Measurements from ENCODE around the gene S100A2. TPM values are rescaled to one million over a fixed set of nuclear protein-coding genes. Genes with fewer than 3 reads are reported as not detected.
"Not testable (repeated sequence)": the region's sequence is repeated elsewhere in the genome, so short reads cannot be mapped to it uniquely, and the experiment has no call there.

S100A2 gene
- total and polyA plus RNA-seq, 5 experiments from 2014 or later = not detected

DNA sequence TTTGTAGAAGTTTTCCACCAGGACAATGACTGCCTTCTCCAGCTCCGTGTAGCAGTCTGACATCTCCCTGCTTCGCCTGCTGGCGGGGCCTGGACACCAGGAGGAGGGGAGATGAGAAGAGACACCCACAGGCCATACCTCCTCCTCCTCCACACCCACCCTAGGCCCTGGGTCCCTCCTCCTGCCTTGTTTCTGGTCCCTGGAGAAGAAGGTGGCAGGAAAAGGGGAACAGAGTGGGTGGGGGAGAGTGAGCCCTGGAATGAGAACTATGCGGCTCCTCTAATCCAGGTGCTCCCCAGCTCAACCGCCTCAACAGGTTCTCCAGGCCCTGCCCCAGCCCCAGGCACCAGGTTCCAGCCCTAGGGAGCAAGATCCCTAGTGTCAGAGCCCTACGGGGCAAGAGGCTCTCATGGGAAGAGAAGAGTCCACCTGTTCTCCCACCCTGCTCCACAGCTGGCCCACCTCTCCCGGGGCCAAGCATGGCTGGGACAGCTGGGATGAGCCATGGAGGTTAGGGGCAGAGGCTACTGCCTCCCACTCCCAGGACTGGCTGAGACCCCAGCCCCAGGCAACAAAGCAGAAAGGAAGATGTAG lies 42.5 kb upstream of the S100A2 start:
- H3K27ac Mint-ChIP-seq = peak overlapping the region in 2 of 10 donors; percentile 28 to 59
- POLR2A ChIA-PET = no interaction called here
- no peaks in the 10 kb centered on the region for H3K27me3 Mint-ChIP-seq
- no peaks in the 10 kb centered on the region for H3K36me3 Mint-ChIP-seq
- H3K4me1 Mint-ChIP-seq = no peaks in the 10 kb centered on the region
- ATAC-seq = no peak
- no peak overlapping the region for H3K4me3 Mint-ChIP-seq
- no peaks in the 10 kb centered on the region for H3K9me3 Mint-ChIP-seq
- no peak for DNase-seq

DNA sequence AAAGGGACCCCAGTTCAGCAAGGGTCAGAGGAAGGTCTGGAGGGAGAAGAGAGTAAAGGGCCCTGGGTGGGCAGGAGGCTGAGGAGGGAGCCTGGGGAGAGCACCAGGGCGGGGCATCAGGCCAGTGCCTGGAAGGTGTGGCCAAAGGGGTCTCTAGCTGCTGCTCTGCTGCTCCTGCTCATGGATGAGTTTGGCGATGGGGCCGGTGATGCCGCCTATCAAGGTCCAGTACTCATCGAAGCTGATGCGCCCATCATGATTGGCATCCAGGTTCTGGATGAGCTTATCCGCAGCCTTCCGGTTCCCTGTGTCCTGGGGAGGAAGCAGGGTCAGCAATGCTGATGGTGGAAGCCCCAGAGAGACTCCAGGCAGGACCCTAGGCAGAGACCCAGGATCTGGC lies 41.7 kb upstream of the S100A2 start:
- no peaks in the 10 kb centered on the region for H3K36me3 Mint-ChIP-seq
- DNase-seq (no peak), ATAC-seq (no peak)
- H3K27me3 Mint-ChIP-seq = no peaks in the 10 kb centered on the region
- H3K9me3 Mint-ChIP-seq = no peaks in the 10 kb centered on the region
- peaks cover 0 to 5% (median 3%) of the 10 kb centered on the region in 4 donors for H3K4me1 Mint-ChIP-seq
- H3K27ac Mint-ChIP-seq = peak overlapping the region in 1 of 10 donors; percentile 22
- no peak overlapping the region for H3K4me3 Mint-ChIP-seq
- POLR2A ChIA-PET = no interaction called here

DNA sequence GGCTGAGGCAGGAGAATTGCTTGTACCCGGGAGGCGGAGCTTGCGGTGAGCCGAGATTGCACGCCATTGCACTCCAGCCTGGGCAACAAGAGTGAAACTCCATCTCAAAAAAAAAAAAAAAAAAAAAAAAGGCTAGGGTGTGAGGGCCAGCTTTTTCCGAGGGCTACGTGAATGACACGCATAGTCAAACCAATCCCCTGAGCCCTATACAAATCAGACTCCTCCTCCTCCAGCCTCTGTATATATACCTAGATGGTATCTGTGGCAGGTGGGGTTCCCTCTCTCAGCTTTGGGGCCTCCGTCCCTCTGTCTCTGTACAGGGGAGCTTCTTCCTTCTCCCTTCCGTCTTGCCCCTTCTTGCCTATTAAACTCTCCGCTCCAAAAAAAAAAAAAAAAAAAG lies 40.5 kb upstream of the S100A2 start:
- no peaks in the 10 kb centered on the region for H3K36me3 Mint-ChIP-seq
- H3K27me3 Mint-ChIP-seq = no peaks in the 10 kb centered on the region
- peaks cover 0 to 11% (median 7%) of the 10 kb centered on the region in 4 donors for H3K4me1 Mint-ChIP-seq
- H3K27ac Mint-ChIP-seq = no peak overlapping the region
- H3K4me3 Mint-ChIP-seq = no peak overlapping the region
- ATAC-seq (no peak), DNase-seq (no peak)
- POLR2A ChIA-PET = no interaction called here
- no peaks in the 10 kb centered on the region for H3K9me3 Mint-ChIP-seq

DNA sequence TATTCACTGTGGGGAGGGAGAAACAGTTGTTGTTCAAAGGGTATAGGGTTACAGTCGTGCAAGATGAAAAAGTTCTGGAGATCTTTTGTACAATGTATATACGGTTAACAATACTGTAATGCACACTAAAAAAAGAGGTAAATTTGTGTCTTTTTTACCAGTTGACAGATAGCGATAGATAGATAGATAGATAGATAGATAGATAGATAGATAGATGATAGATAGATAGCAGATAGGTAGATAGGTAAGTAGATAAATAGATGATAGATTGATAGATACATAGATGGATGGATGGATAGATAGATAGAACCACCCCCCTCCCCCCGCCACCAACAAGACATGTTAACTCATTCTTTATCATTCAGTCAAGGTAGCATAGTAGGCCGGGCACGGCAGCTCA lies 37.1 kb upstream of the S100A2 start:
- Mint-ChIP-seq H3K27ac (peak overlapping the region in 2 of 10 donors; percentile 9 to 39), H3K4me3 (no peak overlapping the region), H3K36me3 (no peaks in the 10 kb centered on the region), H3K27me3 (no peaks in the 10 kb centered on the region), H3K4me1 (peaks cover 5 to 30% (median 18%) of the 10 kb centered on the region in 4 donors), H3K9me3 (no peaks in the 10 kb centered on the region)
- ATAC-seq (no peak), DNase-seq (no peak)
- POLR2A ChIA-PET = no interaction called here

DNA sequence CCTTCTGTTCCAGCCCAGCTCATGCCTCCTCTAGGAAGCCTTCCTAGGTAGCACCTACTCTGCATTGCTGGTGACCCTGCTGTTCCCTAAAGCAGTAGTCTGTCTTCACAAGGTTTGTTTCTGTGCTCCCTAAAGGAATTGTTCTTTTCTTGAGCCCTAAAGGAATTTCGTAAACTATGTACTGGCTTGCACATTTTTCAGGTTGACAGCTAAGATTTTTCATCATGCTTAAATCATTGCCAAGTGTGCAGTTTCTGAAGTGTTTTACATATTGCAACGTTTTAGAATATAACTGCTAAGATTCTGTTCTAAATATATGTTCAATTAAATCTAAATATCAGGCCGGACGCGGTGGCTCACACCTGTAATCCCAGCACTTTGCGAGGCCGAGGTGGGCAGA lies 34.2 kb upstream of the S100A2 start:
- DNase-seq (no peak), ATAC-seq (no peak)
- H3K36me3 Mint-ChIP-seq = no peaks in the 10 kb centered on the region
- no peaks in the 10 kb centered on the region for H3K9me3 Mint-ChIP-seq
- H3K4me1 Mint-ChIP-seq = peaks cover 5 to 38% (median 19%) of the 10 kb centered on the region in 4 donors
- H3K27me3 Mint-ChIP-seq = no peaks in the 10 kb centered on the region
- POLR2A ChIA-PET = interaction anchor here (0.6 kb wide), 1 partner anchor 23 kb away, joined by 4 read pairs; no protein-coding TSS in a partner anchor
- no peak overlapping the region for H3K4me3 Mint-ChIP-seq
- H3K27ac Mint-ChIP-seq = no peak overlapping the region

DNA sequence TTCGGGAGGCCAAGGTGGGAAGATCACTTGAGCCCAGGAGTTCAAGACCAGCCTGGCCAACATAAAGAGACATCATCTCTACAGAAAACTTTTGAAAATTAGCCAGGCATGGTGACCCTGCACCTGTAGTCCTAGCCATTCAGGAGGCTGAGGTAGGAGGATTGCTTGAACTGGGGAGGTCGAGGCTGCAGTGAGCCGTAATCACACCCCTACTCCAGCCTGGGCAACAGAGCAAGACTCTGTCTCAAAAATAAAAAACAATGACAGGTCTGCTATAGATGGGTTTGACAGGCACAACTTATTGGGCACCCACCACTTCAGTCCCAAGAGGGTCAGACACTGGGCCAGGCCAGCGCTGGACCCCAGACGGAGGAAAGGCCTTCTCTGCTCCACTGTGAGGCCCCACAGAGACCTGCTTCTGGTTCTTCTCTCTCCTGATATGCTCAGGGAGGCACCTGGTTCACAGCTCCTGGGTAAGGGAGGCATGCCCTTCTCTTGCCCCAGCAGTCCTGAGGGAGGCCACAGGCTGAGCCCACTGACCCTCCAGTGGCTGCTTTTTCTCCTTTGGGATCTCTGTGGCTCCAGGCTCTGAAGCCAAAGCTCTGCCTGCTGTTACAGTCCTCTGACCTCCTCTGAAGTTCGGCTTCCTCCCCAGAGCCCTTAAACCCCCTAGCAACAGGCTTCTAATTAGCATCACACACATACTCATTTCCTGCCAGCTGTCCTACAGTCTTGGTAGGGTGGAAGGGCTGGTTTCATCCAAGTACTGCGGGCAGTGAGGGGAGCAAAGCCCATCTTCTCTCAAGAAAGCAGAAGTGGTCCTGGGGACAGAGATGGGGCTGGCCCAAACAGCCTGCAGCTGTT lies 32.9 kb upstream of the S100A2 start:
- peaks cover 5 to 38% (median 19%) of the 10 kb centered on the region in 4 donors for H3K4me1 Mint-ChIP-seq
- no peak overlapping the region for H3K4me3 Mint-ChIP-seq
- POLR2A ChIA-PET = interaction anchor here (1.3 kb wide), 1 partner anchor 35 kb away, joined by 5 read pairs; the partner anchor contains the start of gene CHTOP
- no peaks in the 10 kb centered on the region for H3K9me3 Mint-ChIP-seq
- H3K27me3 Mint-ChIP-seq = no peaks in the 10 kb centered on the region
- ATAC-seq (peak; percentile 91 to 92), DNase-seq (peak in 3 of 10 donors; percentile 22 to 28 (median 25))
- H3K27ac Mint-ChIP-seq = peak overlapping the region in 9 of 10 donors; percentile 1 to 81 (median 73)
- no peaks in the 10 kb centered on the region for H3K36me3 Mint-ChIP-seq

DNA sequence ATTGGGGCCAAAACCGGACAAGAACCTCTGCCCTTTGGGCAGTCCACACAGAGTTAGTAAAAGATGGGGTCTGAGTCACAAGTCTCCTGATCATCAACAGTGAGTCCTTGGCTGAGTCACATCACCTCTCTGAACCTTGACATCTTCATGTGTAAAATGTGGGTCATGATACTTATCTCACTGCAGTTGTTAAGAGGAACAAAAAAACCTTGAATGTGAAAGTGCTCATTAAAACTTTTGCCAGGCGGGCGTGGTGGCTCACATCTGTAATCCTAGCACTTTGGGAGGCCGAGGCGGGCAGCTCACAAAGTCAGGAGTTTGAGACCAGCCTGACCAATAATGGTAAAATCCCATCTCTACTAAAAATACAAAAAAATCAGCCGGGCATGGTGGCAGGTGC lies 31.6 kb upstream of the S100A2 start:
- Mint-ChIP-seq H3K27me3 (no peaks in the 10 kb centered on the region), H3K27ac (peak overlapping the region in 2 of 10 donors; percentile 78 to 84), H3K4me3 (no peak overlapping the region), H3K4me1 (peaks cover 5 to 32% (median 14%) of the 10 kb centered on the region in 4 donors), H3K36me3 (no peaks in the 10 kb centered on the region), H3K9me3 (no peaks in the 10 kb centered on the region)
- DNase-seq (no peak), ATAC-seq (no peak)
- POLR2A ChIA-PET = no interaction called here

DNA sequence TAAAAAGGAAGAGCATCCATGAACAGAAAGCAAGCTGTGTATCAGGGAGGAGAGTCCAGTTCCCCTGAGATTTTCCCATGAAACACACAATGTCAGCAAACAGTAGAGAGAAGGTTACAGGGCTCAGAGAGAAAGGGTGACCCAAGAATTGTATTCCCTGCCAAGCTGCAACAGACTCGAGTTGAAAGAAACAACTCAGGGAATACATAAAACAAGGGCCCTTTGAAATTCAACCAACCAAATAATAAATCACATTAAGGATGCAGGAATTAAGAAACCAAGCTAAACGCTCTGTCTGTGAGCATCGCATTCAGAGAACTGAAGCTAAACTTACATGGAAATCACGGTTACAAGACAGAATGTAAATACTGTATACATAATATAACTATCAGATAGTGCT lies 27.1 kb upstream of the S100A2 start:
- Mint-ChIP-seq H3K27ac (no peak overlapping the region), H3K4me1 (peaks cover 0 to 7% (median 1%) of the 10 kb centered on the region in 4 donors), H3K9me3 (no peaks in the 10 kb centered on the region), H3K4me3 (no peak overlapping the region), H3K36me3 (no peaks in the 10 kb centered on the region), H3K27me3 (peaks cover 0 to 2% (median 0%) of the 10 kb centered on the region in 5 donors)
- POLR2A ChIA-PET = no interaction called here
- DNase-seq (no peak), ATAC-seq (no peak)

DNA sequence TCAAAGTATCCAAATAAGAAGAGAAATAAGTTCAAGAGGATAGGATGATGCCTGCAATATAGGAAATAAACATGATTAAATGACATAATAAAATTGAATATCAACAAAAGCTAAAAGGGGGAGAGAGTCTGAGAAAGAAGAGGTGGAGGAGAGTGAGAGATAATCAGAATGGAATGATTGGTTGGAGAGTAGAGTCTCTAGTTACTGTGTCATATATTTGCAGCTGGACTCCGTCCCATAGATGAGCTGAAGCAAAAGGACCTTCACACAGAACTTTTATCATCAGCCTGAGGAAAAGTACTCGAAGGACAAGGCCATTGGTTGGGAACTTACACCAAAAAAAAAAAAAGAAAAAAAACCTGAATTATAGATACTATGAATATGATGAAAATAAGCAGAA lies 22.8 kb upstream of the S100A2 start:
- Mint-ChIP-seq H3K27me3 (peaks cover 0 to 8% (median 3%) of the 10 kb centered on the region in 5 donors), H3K4me1 (no peaks in the 10 kb centered on the region), H3K4me3 (no peak overlapping the region), H3K27ac (no peak overlapping the region), H3K9me3 (no peaks in the 10 kb centered on the region), H3K36me3 (no peaks in the 10 kb centered on the region)
- DNase-seq (no peak), ATAC-seq (no peak)
- POLR2A ChIA-PET = interaction anchor here (0.7 kb wide), 1 partner anchor 13 kb away, joined by 3 read pairs; no protein-coding TSS in a partner anchor

DNA sequence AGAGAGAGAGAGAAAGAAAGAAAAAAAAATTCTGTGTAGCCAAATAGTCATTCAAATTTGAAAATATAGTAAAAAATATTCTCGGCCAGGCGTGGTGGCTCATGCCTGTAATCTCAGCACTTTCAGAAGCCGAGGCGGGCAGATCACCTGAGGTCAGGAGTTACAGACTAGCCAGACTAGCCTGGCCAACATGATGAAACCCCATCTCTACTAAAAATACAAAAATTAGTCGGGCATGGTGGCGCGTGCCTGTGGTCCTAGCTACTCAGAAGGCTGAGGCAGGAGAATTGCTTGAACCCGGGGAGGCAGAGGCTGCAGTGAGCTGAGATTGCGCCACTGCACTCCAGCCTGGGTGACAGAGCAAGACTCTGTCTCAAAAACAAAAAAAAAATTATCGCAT lies 22.4 kb upstream of the S100A2 start:
- not testable (repeated sequence) for H3K36me3 Mint-ChIP-seq, H3K27me3 Mint-ChIP-seq, DNase-seq, H3K27ac Mint-ChIP-seq, H3K4me1 Mint-ChIP-seq, H3K9me3 Mint-ChIP-seq, H3K4me3 Mint-ChIP-seq, ATAC-seq
- POLR2A ChIA-PET = interaction anchor here (0.7 kb wide), 1 partner anchor 12 kb away, joined by 3 read pairs; no protein-coding TSS in a partner anchor

DNA sequence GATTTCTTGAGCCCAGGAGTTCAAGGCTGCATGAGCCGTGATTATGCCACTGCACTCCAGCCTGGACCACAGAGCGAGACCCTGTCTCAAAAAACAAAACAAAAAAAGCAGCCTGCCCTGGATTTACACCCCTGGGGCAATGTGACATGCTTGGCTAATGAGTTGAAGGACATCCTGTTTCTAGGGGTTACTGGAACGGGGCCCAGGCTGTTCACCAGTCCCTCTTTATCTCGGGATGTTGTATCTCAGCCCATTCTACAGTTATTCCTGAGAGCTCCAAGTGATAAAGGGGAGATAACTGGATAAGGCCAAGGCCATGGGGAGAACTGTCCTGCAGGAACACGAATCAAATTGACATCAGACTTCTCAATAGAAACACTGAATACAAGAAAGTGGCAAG lies 21.7 kb upstream of the S100A2 start:
- no peak for ATAC-seq
- no peak for DNase-seq
- POLR2A ChIA-PET = no interaction called here
- Mint-ChIP-seq H3K27me3 (peaks cover 0 to 8% (median 3%) of the 10 kb centered on the region in 5 donors), H3K4me3 (no peak overlapping the region), H3K27ac (no peak overlapping the region), H3K9me3 (no peaks in the 10 kb centered on the region), H3K4me1 (no peaks in the 10 kb centered on the region), H3K36me3 (no peaks in the 10 kb centered on the region)

DNA sequence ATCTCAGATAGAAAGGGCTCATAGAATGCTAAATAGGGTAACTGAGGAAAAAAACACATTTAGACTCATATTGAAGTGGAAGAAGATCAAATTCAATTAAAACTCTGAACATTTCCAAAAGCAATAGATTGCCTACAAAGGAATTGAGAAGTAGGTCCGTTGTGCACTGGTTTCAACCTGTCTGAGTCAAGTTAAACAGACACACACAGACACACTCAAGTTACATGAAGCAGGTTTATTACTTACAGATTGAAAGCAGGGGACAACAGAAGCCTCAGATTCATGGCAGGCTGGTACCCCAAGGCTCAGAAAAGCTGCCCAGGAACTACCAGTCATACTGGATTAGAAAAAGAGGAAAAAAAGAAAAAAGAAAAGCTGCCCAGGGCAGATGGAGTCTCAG lies 20.7 kb upstream of the S100A2 start:
- Mint-ChIP-seq H3K27me3 (peaks cover 0 to 8% (median 3%) of the 10 kb centered on the region in 5 donors), H3K9me3 (no peaks in the 10 kb centered on the region), H3K27ac (peak overlapping the region in 1 of 10 donors; percentile 20), H3K4me1 (no peaks in the 10 kb centered on the region), H3K4me3 (no peak overlapping the region), H3K36me3 (no peaks in the 10 kb centered on the region)
- ATAC-seq = no peak
- no peak for DNase-seq
- POLR2A ChIA-PET = interaction anchor here (0.6 to 0.8 kb wide), 2 partner anchors 41 to 1865 kb away, joined by 3 read pairs; partner anchors contain the start of gene S100A13

DNA sequence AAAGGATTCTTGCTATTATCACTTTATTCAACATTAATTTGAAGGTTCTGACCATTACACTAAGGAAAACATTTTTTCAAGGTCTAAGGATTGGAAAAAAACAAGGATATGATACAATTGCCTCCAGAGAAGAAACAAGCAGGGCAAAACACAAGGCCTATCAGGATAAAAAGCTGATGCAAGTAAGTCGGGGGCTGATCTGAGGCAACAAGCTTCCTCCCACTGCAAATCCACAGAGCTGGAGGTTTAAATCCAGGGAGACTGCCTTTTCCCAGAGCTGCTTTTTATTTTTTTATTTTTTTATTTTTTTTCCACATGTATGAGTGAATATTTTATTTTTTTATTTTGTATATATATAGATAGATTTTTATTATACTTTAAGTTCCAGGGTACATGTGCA lies 19.4 kb upstream of the S100A2 start:
- no peaks in the 10 kb centered on the region for H3K4me1 Mint-ChIP-seq

More for the DNA sequence above, 19.4 kb upstream of the S100A2 start:
- H3K27ac Mint-ChIP-seq = no peak overlapping the region
- no peaks in the 10 kb centered on the region for H3K9me3 Mint-ChIP-seq
- POLR2A ChIA-PET = no interaction called here
- no peaks in the 10 kb centered on the region for H3K36me3 Mint-ChIP-seq
- ATAC-seq (no peak), DNase-seq (no peak)
- H3K27me3 Mint-ChIP-seq = peaks cover 0 to 8% (median 3%) of the 10 kb centered on the region in 5 donors
- no peak overlapping the region for H3K4me3 Mint-ChIP-seq
